NCI-H146 treated with DMSO at 0.1 percent for 48 hours (cell line): ENCODE measurements around the gene HYPK.
"Not testable (repeated sequence)": the region's sequence is repeated elsewhere in the genome, so short reads cannot be mapped to it uniquely, and the experiment has no call there.

Experiments
- DNase-seq: peaks from one replicate; lab custom pipeline; 2025; ENCODE audit not compliant: unreplicated experiment; lab: John Stamatoyannopoulos, UW

The HYPK gene

GRCh38 chr15:43795197-43795596 is 5.2 kb upstream of the HYPK start:
- DNase-seq: no peak

- no peak for DNase-seq
Observed at GRCh38 chr15:43795997-43796396, 4.4 kb upstream of the HYPK start.

- no peak for DNase-seq
Observed at GRCh38 chr15:43796566-43796965, 3.8 kb upstream of the HYPK start.

- peak; percentile 68 for DNase-seq
Observed at GRCh38 chr15:43799209-43799944, 1.0 kb upstream of the HYPK start.

GRCh38 chr15:43799945-43800285 is 484 bp upstream of the HYPK start, which contains the start of gene SERINC4:
Gene SERINC4, minus strand, starts transcription at chr15:43800220. Its CDS starts 234 bp downstream, at chr15:43799986.
- DNase-seq: no peak

GRCh38 chr15:43802676-43803075 is 2.3 kb downstream of the HYPK start:
- not testable (repeated sequence) for DNase-seq

GRCh38 chr15:43808435-43808950 is 8.1 kb downstream of the HYPK start:
- no peak for DNase-seq

GRCh38 chr15:43808960-43809678 is 8.7 kb downstream of the HYPK start:
- DNase-seq: no peak

GRCh38 chr15:43815064-43815463 is 14.7 kb downstream of the HYPK start:
- DNase-seq: not testable (repeated sequence)

- no peak for DNase-seq
Observed at GRCh38 chr15:43821505-43821904, 21.1 kb downstream of the HYPK start.

- DNase-seq: peak; percentile 89
Observed at GRCh38 chr15:43824302-43825246, 24.2 kb downstream of the HYPK start, which contains the start of gene MFAP1. Gene MFAP1, minus strand, starts transcription at chr15:43824690. Its CDS starts 121 bp downstream, at chr15:43824569.

- not testable (repeated sequence) for DNase-seq
Observed at GRCh38 chr15:43825305-43825704, 24.9 kb downstream of the HYPK start.

- DNase-seq: no peak
Observed at GRCh38 chr15:43826029-43826507, 25.7 kb downstream of the HYPK start.

- peak; percentile 51 for DNase-seq
Observed at GRCh38 chr15:43826508-43827341, 26.3 kb downstream of the HYPK start, which contains the start of gene WDR76. Gene WDR76, plus strand, starts transcription at chr15:43827002. Its CDS starts 31 bp downstream, at chr15:43827033.

- DNase-seq: no peak
Observed at GRCh38 chr15:43828061-43828657, 27.8 kb downstream of the HYPK start.

GRCh38 chr15:43829951-43830540 is 29.6 kb downstream of the HYPK start:
- not testable (repeated sequence) for DNase-seq

- DNase-seq: not testable (repeated sequence)
Observed at GRCh38 chr15:43830691-43831275, 30.4 kb downstream of the HYPK start.

GRCh38 chr15:43831519-43832052 is 31.2 kb downstream of the HYPK start:
- not testable (repeated sequence) for DNase-seq
